Chondrocyte (in vitro differentiated cells): ENCODE results near the gene ZBBX. TPM values are rescaled to one million over a fixed set of nuclear protein-coding genes. Genes with fewer than 3 reads are reported as not detected.

Experiments
- DNase-seq: peaks from one replicate; pipeline ENCODE4 v3.0.0; 2021; ENCODE audit warnings: mixed read lengths, low spot score
- H3K27ac Mint-ChIP-seq: one replicate; pipeline ENCODE4 v1.8.0; 2021; ENCODE audit warnings: mild to moderate bottlenecking, moderate library complexity, mixed read lengths; ENCODE audit not compliant: unreplicated experiment
- H3K27me3 Mint-ChIP-seq: 2 replicates; pipeline ENCODE4 v1.8.0; 2021; ENCODE audit warnings: low read depth, mixed read lengths
- H3K36me3 Mint-ChIP-seq: 2 replicates; pipeline ENCODE4 v1.8.0; 2021; ENCODE audit warnings: low read depth, mixed read lengths
- H3K4me1 Mint-ChIP-seq: 2 replicates; pipeline ENCODE4 v1.8.0; 2021; ENCODE audit warnings: low read depth, mild to moderate bottlenecking, mixed read lengths
- H3K4me3 Mint-ChIP-seq: one replicate; pipeline ENCODE4 v1.8.0; 2021; ENCODE audit warnings: mild to moderate bottlenecking, moderate library complexity, mixed read lengths; ENCODE audit not compliant: unreplicated experiment
- H3K9me3 Mint-ChIP-seq: 2 replicates; pipeline ENCODE4 v1.8.0; 2021; ENCODE audit warnings: low read depth, mixed read lengths
- CTCF ChIP-seq: fragments of 200-600 bp; sonication (generic); IDR thresholded peaks from 2 replicates; pipeline ENCODE4 v1.5.0; 2021; ENCODE audit warnings: antibody characterized with exemption, mild to moderate bottlenecking, moderate library complexity
- total RNA-seq: library from RNA; stranded (reverse); gene quantifications from 3 replicates; pipeline ENCODE4 v1.2.1, GENCODE V29; 2021

The ZBBX gene
- total RNA-seq, 1 donor from 2014 or later, result not detected

GRCh38 chr3:167397826-167398225, 17.7 kb upstream of the ZBBX start:
- peaks cover 6% of the 10 kb centered on the region for H3K27me3 Mint-ChIP-seq
- H3K9me3 Mint-ChIP-seq, result no peaks in the 10 kb centered on the region
- no peak overlapping the region for H3K4me3 Mint-ChIP-seq
- no peak for TF ChIP-seq CTCF
- H3K27ac Mint-ChIP-seq, result no peak overlapping the region
- no peaks in the 10 kb centered on the region for H3K4me1 Mint-ChIP-seq
- no peaks in the 10 kb centered on the region for H3K36me3 Mint-ChIP-seq
- DNase-seq, result no peak

- Mint-ChIP-seq H3K4me3 (no peak overlapping the region), H3K36me3 (no peaks in the 10 kb centered on the region), H3K9me3 (no peaks in the 10 kb centered on the region), H3K27ac (no peak overlapping the region), H3K27me3 (peaks cover 10% of the 10 kb centered on the region), H3K4me1 (no peaks in the 10 kb centered on the region)
- no peak for DNase-seq
- TF ChIP-seq CTCF, result no peak
Measured at GRCh38 chr3:167396075-167396474, 16.0 kb upstream of the ZBBX start.

- Mint-ChIP-seq H3K9me3 (no peaks in the 10 kb centered on the region), H3K27me3 (peaks cover 8% of the 10 kb centered on the region), H3K36me3 (no peaks in the 10 kb centered on the region), H3K4me1 (no peaks in the 10 kb centered on the region), H3K27ac (no peak overlapping the region), H3K4me3 (no peak overlapping the region)
- TF ChIP-seq CTCF, result peak; percentile 45
- no peak for DNase-seq
Measured at GRCh38 chr3:167394003-167394402, 13.9 kb upstream of the ZBBX start.

GRCh38 chr3:167382155-167382554, 2.1 kb upstream of the ZBBX start:
- H3K36me3 Mint-ChIP-seq, result no peaks in the 10 kb centered on the region
- peaks cover 7% of the 10 kb centered on the region for H3K4me1 Mint-ChIP-seq
- peaks cover 29% of the 10 kb centered on the region for H3K27me3 Mint-ChIP-seq
- no peak for TF ChIP-seq CTCF
- H3K27ac Mint-ChIP-seq, result no peak overlapping the region
- no peaks in the 10 kb centered on the region for H3K9me3 Mint-ChIP-seq
- no peak for DNase-seq
- H3K4me3 Mint-ChIP-seq, result no peak overlapping the region

GRCh38 chr3:167375478-167375877, 4.6 kb downstream of the ZBBX start:
- Mint-ChIP-seq H3K4me3 (no peak overlapping the region), H3K27ac (no peak overlapping the region), H3K4me1 (peaks cover 7% of the 10 kb centered on the region), H3K27me3 (peaks cover 33% of the 10 kb centered on the region), H3K36me3 (no peaks in the 10 kb centered on the region), H3K9me3 (no peaks in the 10 kb centered on the region)
- TF ChIP-seq CTCF, result no peak
- no peak for DNase-seq
